Type B pancreatic cell (in vitro differentiated cells): ENCODE measurements around the gene SUPT7L. TPM values are rescaled to one million over a fixed set of nuclear protein-coding genes. Genes with fewer than 3 reads are reported as not detected.

Source experiments
- DNase-seq: peaks from one replicate; pipeline ENCODE4 v3.0.0; 2021; ENCODE audit warnings: mixed read lengths; ENCODE audit not compliant: unreplicated experiment; ENCODE audit errors: extremely low spot score
- H3K27ac Mint-ChIP-seq: 2 replicates; pipeline ENCODE4 v1.8.0; 2021; ENCODE audit warnings: mild to moderate bottlenecking, mixed read lengths
- H3K27me3 Mint-ChIP-seq: 2 replicates; pipeline ENCODE4 v1.8.0; 2021; ENCODE audit warnings: mixed read lengths
- H3K36me3 Mint-ChIP-seq: 2 replicates; pipeline ENCODE4 v1.8.0; 2021; ENCODE audit warnings: mixed read lengths
- H3K4me1 Mint-ChIP-seq: one replicate; pipeline ENCODE4 v1.8.0; 2021; ENCODE audit warnings: mixed read lengths; ENCODE audit not compliant: unreplicated experiment
- H3K4me3 Mint-ChIP-seq: 2 replicates; pipeline ENCODE4 v1.8.0; 2021; ENCODE audit warnings: mild to moderate bottlenecking, mixed read lengths
- H3K9me3 Mint-ChIP-seq: 2 replicates; pipeline ENCODE4 v1.8.0; 2021; ENCODE audit warnings: mixed read lengths
- CTCF ChIP-seq: fragments of 200-600 bp; sonication (generic); conservative IDR thresholded peaks from 2 replicates; pipeline ENCODE4 v1.5.0; 2021; ENCODE audit warnings: antibody characterized with exemption, mild to moderate bottlenecking
- total RNA-seq: library from RNA; stranded (reverse); gene quantifications from 2 replicates; pipeline ENCODE4 v1.2.1, GENCODE V29; 2021; ENCODE audit warnings: low replicate concordance

Gene SUPT7L
- total RNA-seq, 1 donor from 2014 or later, result 39.8 TPM

GRCh38 chr2:27667446-27667845 lies 4.0 kb upstream of the SUPT7L start:
- DNase-seq, result no peak
- no peaks in the 10 kb centered on the region for H3K9me3 Mint-ChIP-seq
- peaks cover 9% of the 10 kb centered on the region for H3K36me3 Mint-ChIP-seq
- peaks cover 16% of the 10 kb centered on the region for H3K4me1 Mint-ChIP-seq
- H3K27ac Mint-ChIP-seq, result no peak overlapping the region
- no peak overlapping the region for H3K4me3 Mint-ChIP-seq
- H3K27me3 Mint-ChIP-seq, result no peaks in the 10 kb centered on the region
- TF ChIP-seq CTCF, result no peak

GRCh38 chr2:27664622-27665363 lies 1.4 kb upstream of the SUPT7L start:
- Mint-ChIP-seq H3K4me3 (peak overlapping the region; percentile 100), H3K9me3 (no peaks in the 10 kb centered on the region), H3K27me3 (no peaks in the 10 kb centered on the region), H3K36me3 (peaks cover 6% of the 10 kb centered on the region), H3K27ac (peak overlapping the region; percentile 18), H3K4me1 (peaks cover 16% of the 10 kb centered on the region)
- TF ChIP-seq CTCF, result no peak
- no peak for DNase-seq

GRCh38 chr2:27664154-27664574 lies 750 bp upstream of the SUPT7L start:
- Mint-ChIP-seq H3K4me3 (peak overlapping the region; percentile 100), H3K27me3 (no peaks in the 10 kb centered on the region), H3K9me3 (no peaks in the 10 kb centered on the region), H3K36me3 (peaks cover 11% of the 10 kb centered on the region), H3K4me1 (peaks cover 16% of the 10 kb centered on the region), H3K27ac (peak overlapping the region; percentile 99)
- no peak for DNase-seq
- no peak for TF ChIP-seq CTCF

DNA sequence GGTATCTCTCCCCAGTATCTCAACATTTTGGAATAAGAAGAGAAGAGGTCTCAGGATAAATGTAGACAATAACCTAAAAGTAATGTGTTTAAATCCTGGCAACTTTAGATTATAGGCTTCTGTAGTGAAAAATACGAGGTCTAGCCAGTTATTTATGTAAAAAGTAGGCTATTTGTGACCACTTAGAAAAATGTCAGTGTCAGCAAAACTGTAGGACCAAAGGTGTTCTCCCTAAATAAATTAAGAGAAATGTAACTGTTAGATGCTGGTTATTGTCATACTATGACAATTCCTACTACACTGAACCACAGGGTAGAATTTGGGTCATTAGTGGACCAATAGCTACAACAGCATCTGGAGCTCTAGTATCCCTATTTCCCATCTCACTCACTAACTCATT lies 2.0 kb downstream of the SUPT7L start:
- Mint-ChIP-seq H3K27ac (no peak overlapping the region), H3K9me3 (no peaks in the 10 kb centered on the region), H3K4me1 (peaks cover 16% of the 10 kb centered on the region), H3K36me3 (peaks cover 14% of the 10 kb centered on the region), H3K27me3 (no peaks in the 10 kb centered on the region), H3K4me3 (peak overlapping the region; percentile 100)
- no peak for DNase-seq
- TF ChIP-seq CTCF, result no peak

GRCh38 chr2:27655155-27655951 lies 8.1 kb downstream of the SUPT7L start:
- no peak for TF ChIP-seq CTCF
- Mint-ChIP-seq H3K27ac (no peak overlapping the region), H3K9me3 (no peaks in the 10 kb centered on the region), H3K36me3 (peaks cover 29% of the 10 kb centered on the region), H3K27me3 (no peaks in the 10 kb centered on the region), H3K4me3 (no peak overlapping the region), H3K4me1 (no peaks in the 10 kb centered on the region)
- DNase-seq, result no peak
